HepG2 (cell line): ENCODE measurements around the gene HSPA1B. TPM values are rescaled to one million over a fixed set of nuclear protein-coding genes. Genes with fewer than 3 reads are reported as not detected.

Experiments used
- ATF1 ChIP-seq: IDR thresholded peaks from 2 replicates; pipeline ENCODE4 v1.6.1; 2016; ENCODE audit warnings: mild to moderate bottlenecking, control low read depth
- HCFC1 ChIP-seq: fragments of 150-350 bp; IDR thresholded peaks from 2 replicates; pipeline ENCODE4 v1.6.1; 2014; ENCODE audit warnings: low read depth, low read length
- HMG20B ChIP-seq: conservative IDR thresholded peaks from 2 replicates; pipeline ENCODE4 v1.6.1; 2016; ENCODE audit warnings: missing genetic modification reagents, missing compliant biosample characterization
- JARID2 ChIP-seq: sonication (generic); formaldehyde crosslinking; IDR thresholded peaks from 2 replicates; pipeline ENCODE4 v1.8.1; 2023; ENCODE audit warnings: missing genetic modification reagents, inconsistent platforms; ENCODE audit not compliant: insufficient replicate concordance
- MED1 ChIP-seq: sonication (generic); formaldehyde crosslinking; IDR thresholded peaks from 2 replicates; pipeline ENCODE4 v1.4.0; 2020; ENCODE audit warnings: missing genetic modification reagents
- NFYB ChIP-seq: sonication (generic); formaldehyde crosslinking; IDR thresholded peaks from 2 replicates; pipeline ENCODE4 v1.4.0; 2020; ENCODE audit warnings: missing genetic modification reagents
- NKX3-1 ChIP-seq: sonication (generic); formaldehyde crosslinking; IDR thresholded peaks from 2 replicates; pipeline ENCODE4 v1.5.0; 2020; ENCODE audit warnings: missing genetic modification reagents
- NR2F1 ChIP-seq, 2 experiments: fragments of 450-650 bp in 1 of 2; formaldehyde crosslinking in 1 of 2; IDR thresholded peaks; 2 replicates each; pipeline versions ENCODE4 v1.5.0 to v1.6.1; 2016 to 2020; ENCODE audit warnings: mild to moderate bottlenecking in 1 of 2, missing compliant biosample characterization in 1 of 2, missing genetic modification reagents in 1 of 2, moderate library complexity in 1 of 2
- RBFOX2 ChIP-seq: fragments of 200-400 bp; formaldehyde crosslinking; IDR thresholded peaks from 2 replicates; pipeline ENCODE4 v1.6.1; 2017; ENCODE audit warnings: low read depth, mild to moderate bottlenecking, low read length
- RBM22 ChIP-seq: fragments of 200-400 bp; formaldehyde crosslinking; optimal IDR thresholded peaks from 2 replicates; pipeline ENCODE3; 2017; ENCODE audit warnings: mild to moderate bottlenecking, low read length, moderate library complexity
- RNF219 ChIP-seq: sonication (generic); formaldehyde crosslinking; IDR thresholded peaks from 2 replicates; pipeline ENCODE4 v1.5.0; 2020; ENCODE audit warnings: mild to moderate bottlenecking, missing genetic modification reagents
- ZBTB7B ChIP-seq: sonication (generic); formaldehyde crosslinking; IDR thresholded peaks from 2 replicates; pipeline ENCODE4 v1.4.0; 2020; ENCODE audit warnings: missing genetic modification reagents
- ZFYVE20 ChIP-seq: sonication (generic); formaldehyde crosslinking; IDR thresholded peaks from 2 replicates; pipeline ENCODE4 v1.8.0; 2023; ENCODE audit warnings: low read depth, mild to moderate bottlenecking, moderate library complexity, missing genetic modification reagents, borderline replicate concordance
- ZNF333 ChIP-seq: sonication (generic); formaldehyde crosslinking; IDR thresholded peaks from 2 replicates; pipeline ENCODE4 v1.4.0; 2020; ENCODE audit warnings: mild to moderate bottlenecking, missing genetic modification reagents, borderline replicate concordance
- ZNF670 ChIP-seq: sonication (generic); formaldehyde crosslinking; IDR thresholded peaks from 2 replicates; pipeline ENCODE4 v1.8.0; 2022; ENCODE audit warnings: mild to moderate bottlenecking, missing genetic modification reagents, borderline replicate concordance
- polyA plus RNA-seq, 8 experiments: library from polyadenylated mRNA; depleted of rRNA in 3 of 8; stranded (reverse) in 7 of 8; unstranded in 1 of 8; fragments of >200 nt; fragmentation: Illumina TruSeq in 4 of 8; extraction: Trizol in 4 of 8; gene quantifications; 2 replicates each; pipeline versions ENCODE4 v1.2.1 to v1.2.3, GENCODE V29; 2011 to 2016; ENCODE audit warnings: low read depth in 4 of 8, missing spikeins in 1 of 8, mixed read lengths in 1 of 8; ENCODE audit not compliant: insufficient read depth in 1 of 8
- total RNA-seq, 5 experiments: library from RNA; depleted of rRNA; stranded (reverse); fragments of >200 nt; fragmentation: Illumina TruSeq; extraction: Trizol; gene quantifications; 2 replicates each; pipeline ENCODE4 v1.2.3, GENCODE V29; 2016; ENCODE audit warnings: low read depth in 1 of 5
- TF ChIP-seq, protein P1 (sequence below): IDR thresholded peaks from 2 replicates; pipeline ENCODE4 v1.4.0; 2020; ENCODE audit warnings: mild to moderate bottlenecking, missing genetic modification reagents
- TF ChIP-seq, protein P2 (sequence below): sonication (generic); formaldehyde crosslinking; IDR thresholded peaks from 2 replicates; pipeline ENCODE4 v1.5.0; 2020; ENCODE audit warnings: missing genetic modification reagents, mild to moderate bottlenecking, borderline replicate concordance
- TF ChIP-seq, protein P3 (sequence below): sonication (generic); formaldehyde crosslinking; IDR thresholded peaks from 2 replicates; pipeline ENCODE4 v1.8.0; 2022; ENCODE audit warnings: low read depth, missing genetic modification reagents

HSPA1B gene
- total and polyA plus RNA-seq, 2 of the 13 experiments (the other 11 are each of a cell fraction or from before 2014, with no cell fraction given): 26.0 to 186 TPM

GRCh38 chr6:31778193-31778592, 49.3 kb upstream of the HSPA1B start (continued):
- TF ChIP-seq JARID2 (no peak), ZFYVE20 (no peak), MED1 (CRISPR knock-in tag) (no peak; the same call in 1 of the 2 replicates), ZBTB7B (peak; percentile 56; the same call in 1 of the 2 replicates), NR2F1 (CRISPR knock-in tag; IDR thresholded peaks at IDR 0.05) (peak in 1 of 2 experiments; percentile 25; a peak in 1 of 4 replicates), HMG20B (CRISPR knock-in tag) (no peak), RNF219 (CRISPR knock-in tag) (no peak), RBFOX2 (no peak), NKX3-1 (CRISPR knock-in tag) (0 out of 2 replicates have a peak, but pooled peaks have one; percentile 30), ATF1 (no peak), RBM22 (no peak), HCFC1 (no peak), ZNF333 (no peak), NFYB (CRISPR knock-in tag) (no peak), ZNF670 (CRISPR knock-in tag) (no peak)
- TF ChIP-seq, protein P1, sequence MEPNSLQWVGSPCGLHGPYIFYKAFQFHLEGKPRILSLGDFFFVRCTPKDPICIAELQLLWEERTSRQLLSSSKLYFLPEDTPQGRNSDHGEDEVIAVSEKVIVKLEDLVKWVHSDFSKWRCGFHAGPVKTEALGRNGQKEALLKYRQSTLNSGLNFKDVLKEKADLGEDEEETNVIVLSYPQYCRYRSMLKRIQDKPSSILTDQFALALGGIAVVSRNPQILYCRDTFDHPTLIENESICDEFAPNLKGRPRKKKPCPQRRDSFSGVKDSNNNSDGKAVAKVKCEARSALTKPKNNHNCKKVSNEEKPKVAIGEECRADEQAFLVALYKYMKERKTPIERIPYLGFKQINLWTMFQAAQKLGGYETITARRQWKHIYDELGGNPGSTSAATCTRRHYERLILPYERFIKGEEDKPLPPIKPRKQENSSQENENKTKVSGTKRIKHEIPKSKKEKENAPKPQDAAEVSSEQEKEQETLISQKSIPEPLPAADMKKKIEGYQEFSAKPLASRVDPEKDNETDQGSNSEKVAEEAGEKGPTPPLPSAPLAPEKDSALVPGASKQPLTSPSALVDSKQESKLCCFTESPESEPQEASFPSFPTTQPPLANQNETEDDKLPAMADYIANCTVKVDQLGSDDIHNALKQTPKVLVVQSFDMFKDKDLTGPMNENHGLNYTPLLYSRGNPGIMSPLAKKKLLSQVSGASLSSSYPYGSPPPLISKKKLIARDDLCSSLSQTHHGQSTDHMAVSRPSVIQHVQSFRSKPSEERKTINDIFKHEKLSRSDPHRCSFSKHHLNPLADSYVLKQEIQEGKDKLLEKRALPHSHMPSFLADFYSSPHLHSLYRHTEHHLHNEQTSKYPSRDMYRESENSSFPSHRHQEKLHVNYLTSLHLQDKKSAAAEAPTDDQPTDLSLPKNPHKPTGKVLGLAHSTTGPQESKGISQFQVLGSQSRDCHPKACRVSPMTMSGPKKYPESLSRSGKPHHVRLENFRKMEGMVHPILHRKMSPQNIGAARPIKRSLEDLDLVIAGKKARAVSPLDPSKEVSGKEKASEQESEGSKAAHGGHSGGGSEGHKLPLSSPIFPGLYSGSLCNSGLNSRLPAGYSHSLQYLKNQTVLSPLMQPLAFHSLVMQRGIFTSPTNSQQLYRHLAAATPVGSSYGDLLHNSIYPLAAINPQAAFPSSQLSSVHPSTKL: 0 out of 2 replicates have a peak, but pooled peaks have one; percentile 19
- TF ChIP-seq, protein P2, sequence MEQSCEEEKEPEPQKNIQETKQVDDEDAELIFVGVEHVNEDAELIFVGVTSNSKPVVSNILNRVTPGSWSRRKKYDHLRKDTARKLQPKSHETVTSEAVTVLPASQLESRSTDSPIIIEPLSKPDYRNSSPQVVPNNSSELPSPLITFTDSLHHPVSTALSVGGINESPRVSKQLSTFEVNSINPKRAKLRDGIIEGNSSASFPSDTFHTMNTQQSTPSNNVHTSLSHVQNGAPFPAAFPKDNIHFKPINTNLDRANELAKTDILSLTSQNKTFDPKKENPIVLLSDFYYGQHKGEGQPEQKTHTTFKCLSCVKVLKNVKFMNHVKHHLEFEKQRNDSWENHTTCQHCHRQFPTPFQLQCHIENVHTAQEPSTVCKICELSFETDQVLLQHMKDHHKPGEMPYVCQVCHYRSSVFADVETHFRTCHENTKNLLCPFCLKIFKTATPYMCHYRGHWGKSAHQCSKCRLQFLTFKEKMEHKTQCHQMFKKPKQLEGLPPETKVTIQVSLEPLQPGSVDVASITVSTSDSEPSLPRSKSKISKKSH: no peak
- TF ChIP-seq, protein P3, sequence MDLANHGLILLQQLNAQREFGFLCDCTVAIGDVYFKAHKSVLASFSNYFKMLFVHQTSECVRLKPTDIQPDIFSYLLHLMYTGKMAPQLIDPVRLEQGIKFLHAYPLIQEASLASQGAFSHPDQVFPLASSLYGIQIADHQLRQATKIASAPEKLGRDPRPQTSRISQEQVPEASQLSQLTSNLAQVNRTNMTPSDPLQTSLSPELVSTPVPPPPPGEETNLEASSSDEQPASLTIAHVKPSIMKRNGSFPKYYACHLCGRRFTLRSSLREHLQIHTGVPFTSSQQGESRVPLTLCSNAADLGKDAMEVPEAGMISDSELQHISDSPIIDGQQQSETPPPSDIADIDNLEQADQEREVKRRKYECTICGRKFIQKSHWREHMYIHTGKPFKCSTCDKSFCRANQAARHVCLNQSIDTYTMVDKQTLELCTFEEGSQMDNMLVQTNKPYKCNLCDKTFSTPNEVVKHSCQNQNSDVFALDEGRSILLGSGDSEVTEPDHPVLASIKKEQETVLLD (CRISPR knock-in tag): no peak
